ENCODE results near the gene IMMP2L.

The IMMP2L gene

DNA sequence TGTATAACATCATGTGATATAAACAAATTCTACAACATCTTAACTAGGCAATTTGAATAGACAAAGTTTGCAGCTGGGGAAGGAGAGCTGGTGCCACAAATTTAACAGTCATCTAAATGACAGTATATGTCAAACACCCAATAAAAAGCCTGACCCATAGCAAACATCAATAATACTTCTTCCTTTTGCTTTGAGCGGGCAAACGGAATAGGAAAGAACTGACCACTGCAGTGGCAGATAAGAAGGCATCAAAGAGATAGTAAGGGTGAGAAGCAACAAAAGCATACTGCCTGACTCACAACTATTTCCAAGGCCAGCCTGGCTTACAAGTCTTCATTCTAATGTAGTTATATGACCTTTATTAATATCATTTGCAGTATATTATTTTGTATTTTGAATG, 371.5 kb downstream of the IMMP2L start:
- no peak for DNase-seq (ENCODE audit: extremely low read depth, low read depth)
- TF ChIP-seq, protein P1, sequence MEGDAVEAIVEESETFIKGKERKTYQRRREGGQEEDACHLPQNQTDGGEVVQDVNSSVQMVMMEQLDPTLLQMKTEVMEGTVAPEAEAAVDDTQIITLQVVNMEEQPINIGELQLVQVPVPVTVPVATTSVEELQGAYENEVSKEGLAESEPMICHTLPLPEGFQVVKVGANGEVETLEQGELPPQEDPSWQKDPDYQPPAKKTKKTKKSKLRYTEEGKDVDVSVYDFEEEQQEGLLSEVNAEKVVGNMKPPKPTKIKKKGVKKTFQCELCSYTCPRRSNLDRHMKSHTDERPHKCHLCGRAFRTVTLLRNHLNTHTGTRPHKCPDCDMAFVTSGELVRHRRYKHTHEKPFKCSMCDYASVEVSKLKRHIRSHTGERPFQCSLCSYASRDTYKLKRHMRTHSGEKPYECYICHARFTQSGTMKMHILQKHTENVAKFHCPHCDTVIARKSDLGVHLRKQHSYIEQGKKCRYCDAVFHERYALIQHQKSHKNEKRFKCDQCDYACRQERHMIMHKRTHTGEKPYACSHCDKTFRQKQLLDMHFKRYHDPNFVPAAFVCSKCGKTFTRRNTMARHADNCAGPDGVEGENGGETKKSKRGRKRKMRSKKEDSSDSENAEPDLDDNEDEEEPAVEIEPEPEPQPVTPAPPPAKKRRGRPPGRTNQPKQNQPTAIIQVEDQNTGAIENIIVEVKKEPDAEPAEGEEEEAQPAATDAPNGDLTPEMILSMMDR (IDR thresholded peaks at IDR 0.05; ENCODE audit: low read depth, low read length) = no peak

DNA sequence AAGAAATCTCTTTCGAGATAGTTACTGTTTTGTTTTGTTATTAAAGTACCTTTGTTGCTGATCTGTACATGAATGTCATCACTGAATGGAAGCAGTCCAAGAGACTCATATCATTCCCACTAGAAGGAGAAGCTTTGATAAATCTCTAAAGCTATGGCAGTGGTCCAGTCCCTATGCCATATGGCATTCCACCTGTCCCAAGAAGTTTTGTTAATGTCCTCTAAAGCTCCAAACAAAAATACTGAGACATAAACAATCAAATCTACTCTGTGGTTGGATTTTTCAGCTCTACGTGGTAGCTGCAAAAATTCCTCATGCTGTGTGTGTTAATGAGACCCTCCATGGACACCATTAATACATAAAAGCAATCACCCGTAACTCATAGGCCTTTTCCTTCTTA, 377.3 kb downstream of the IMMP2L start:
- TF ChIP-seq, protein P1 (IDR thresholded peaks at IDR 0.05; ENCODE audit: low read depth, low read length) = no peak
- no peak for DNase-seq (ENCODE audit: extremely low read depth, low read depth)

DNA sequence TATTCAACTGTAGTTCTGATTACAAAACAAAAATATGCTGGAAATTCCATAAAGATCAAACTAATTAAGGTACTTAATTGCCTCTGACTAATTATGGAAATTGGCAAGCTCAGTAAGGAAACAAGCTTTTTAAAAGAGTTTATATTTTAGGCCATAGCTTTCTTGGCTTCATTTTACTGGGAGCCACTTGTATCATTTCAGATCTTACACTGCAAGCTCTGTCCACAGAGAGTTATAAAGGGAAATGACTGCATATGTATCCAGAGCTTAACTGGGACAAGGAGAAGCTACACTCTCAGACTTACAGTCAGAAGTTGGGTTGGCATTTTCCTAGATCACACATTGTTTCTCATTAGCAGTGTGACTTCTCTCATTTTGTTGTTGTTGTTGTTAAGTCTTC, 379.0 kb downstream of the IMMP2L start:
- TF ChIP-seq, protein P1 (IDR thresholded peaks at IDR 0.05; ENCODE audit: low read depth, low read length) = no peak
- DNase-seq (ENCODE audit: extremely low read depth, low read depth) = no peak

DNA sequence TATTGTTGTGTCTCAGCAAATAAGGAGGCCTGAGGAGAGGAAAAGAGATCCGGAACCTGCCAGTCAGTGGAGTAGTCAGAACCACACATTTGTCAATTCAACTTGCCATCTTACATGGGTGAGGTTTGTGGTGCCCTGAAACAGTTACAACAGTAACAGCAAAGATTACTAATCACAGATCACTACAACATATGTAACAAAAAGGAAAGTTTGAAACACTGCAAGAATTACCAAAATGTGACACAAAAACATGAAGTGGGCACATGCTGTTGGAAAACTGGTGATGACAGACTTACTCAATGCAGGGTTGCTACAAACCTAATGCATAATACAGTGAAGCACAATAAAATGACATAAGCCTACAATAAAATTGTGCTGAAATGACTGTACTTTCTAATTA, 382.0 kb downstream of the IMMP2L start:
- TF ChIP-seq, protein P1 (IDR thresholded peaks at IDR 0.05; ENCODE audit: low read depth, low read length) = no peak
- DNase-seq (ENCODE audit: extremely low read depth, low read depth) = no peak

DNA sequence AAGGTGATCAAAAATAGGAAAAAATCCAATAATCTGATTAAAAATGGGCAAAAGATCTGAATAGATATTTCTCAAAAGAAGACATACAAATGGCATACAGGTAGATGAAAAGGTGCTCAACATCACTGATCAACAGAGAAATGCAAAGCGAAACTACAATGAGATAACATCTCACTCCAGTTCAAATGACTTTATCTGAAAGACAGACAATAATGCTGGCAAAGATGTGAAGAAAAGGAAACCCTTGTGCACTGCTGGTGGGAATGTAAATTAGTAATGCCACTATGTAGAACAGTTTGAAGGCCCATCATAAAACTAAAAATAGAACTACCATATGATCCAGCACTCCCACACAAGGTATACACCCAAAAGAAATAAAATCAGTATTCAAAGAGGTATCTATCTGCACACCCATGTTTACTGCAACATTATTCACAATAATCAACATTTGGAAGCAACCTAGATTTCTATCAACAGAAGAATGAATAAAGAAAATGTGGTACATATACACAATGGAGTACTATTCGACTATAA, 386.3 kb downstream of the IMMP2L start:
- DNase-seq (ENCODE audit: extremely low read depth, low read depth) = no peak
- TF ChIP-seq, protein P1 (IDR thresholded peaks at IDR 0.05; ENCODE audit: low read depth, low read length) = no peak

DNA sequence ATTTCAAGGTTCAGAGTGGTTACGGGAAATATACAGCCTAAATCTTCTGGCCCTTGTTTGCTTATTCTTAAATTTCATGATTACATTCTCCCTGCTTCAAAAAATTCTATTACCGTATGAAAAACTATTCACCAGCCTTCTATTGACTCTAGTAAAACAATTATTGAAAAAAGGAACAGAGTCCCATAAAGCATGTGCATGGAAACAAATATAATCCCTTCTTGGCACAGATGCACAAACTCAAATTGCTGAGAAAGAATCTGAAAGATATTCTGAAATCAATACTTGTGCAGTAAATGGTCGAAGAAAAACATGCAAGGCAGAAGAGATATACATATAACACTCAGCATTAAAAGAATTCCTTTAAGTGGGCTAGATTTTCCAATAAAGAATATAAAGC, 387.8 kb downstream of the IMMP2L start:
- DNase-seq (ENCODE audit: extremely low read depth, low read depth) = no peak

DNA sequence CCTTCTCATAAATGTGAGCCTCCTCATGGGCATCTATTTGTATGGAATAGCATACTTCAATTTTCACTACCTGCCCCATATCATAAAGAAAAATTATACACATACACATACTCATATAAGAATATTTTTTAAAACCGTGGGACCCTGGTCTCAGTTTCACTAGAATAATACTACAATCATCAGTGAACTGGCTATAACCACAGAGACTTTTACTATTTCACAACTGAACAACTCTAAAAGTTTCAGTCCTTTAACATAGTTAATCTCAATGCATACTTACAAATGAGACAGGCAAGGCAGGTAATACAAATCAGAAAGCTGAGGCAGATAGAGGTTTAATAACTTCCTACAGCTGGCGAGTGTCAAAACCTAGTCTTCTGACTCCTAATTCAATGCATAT, 388.3 kb downstream of the IMMP2L start:
- no peak for DNase-seq (ENCODE audit: extremely low read depth, low read depth)
- TF ChIP-seq, protein P1 (IDR thresholded peaks at IDR 0.05; ENCODE audit: low read depth, low read length) = no peak

More for the DNA sequence above, 387.8 kb downstream of the IMMP2L start:
- TF ChIP-seq, protein P1 (IDR thresholded peaks at IDR 0.05; ENCODE audit: low read depth, low read length) = no peak
